GM12878 (cell line): Measurements from ENCODE around the gene SMC3. TPM values are rescaled to one million over a fixed set of nuclear protein-coding genes. Genes with fewer than 3 reads are reported as not detected.

ENCODE experiments used
- ATAC-seq: fragments of 200-7000 bp; cut with Tn5 transposase; 3 replicates; pipeline ENCODE4 v1.9.1; 2020; ENCODE audit warnings: mild to moderate bottlenecking, moderate library complexity
- BruUV-seq: library from RNA; stranded (reverse); fragments of 400-500 nt; replicated peaks from 2 replicates; lab custom pipeline; 2021; lab: Mats Ljungman, UMichigan
- CTCF ChIA-PET: fragments of 300-600 bp; sonication (Branson Sonifier 250); formaldehyde crosslinking; extraction: SDS; loops from one replicate; lab custom pipeline; 2021; ENCODE audit warnings: inconsistent platforms; lab: Yijun Ruan, JAX
- POLR2A ChIA-PET: fragments of 350-600 bp; formaldehyde crosslinking; extraction: SDS; loops from one replicate; lab custom pipeline; 2021; ENCODE audit warnings: inconsistent platforms; lab: Charles Lee
- RAD21 ChIA-PET: fragments of 300-600 bp; sonication (Branson Sonifier 250); formaldehyde crosslinking; loops from one replicate; lab custom pipeline; 2023; ENCODE audit warnings: antibody characterized with exemption; ENCODE audit not compliant: unreplicated experiment; lab: Charles Lee
- SMC1A ChIA-PET: fragments of 300-600 bp; sonication (Branson Sonifier 250); formaldehyde crosslinking; loops from one replicate; lab custom pipeline; 2023; ENCODE audit not compliant: unreplicated experiment, uncharacterized antibody; lab: Charles Lee
- DNase-seq: peaks from one replicate; pipeline ENCODE4 v3.0.0-alpha.2; 2011; ENCODE audit warnings: low read depth, low spot score
- FAIRE-seq: peaks from 3 replicates; lab custom pipeline; 2011; peaks lifted over from hg19 to GRCh38; lab: Jason Lieb, UNC
- H2AFZ ChIP-seq: 2 replicates; pipeline ENCODE4 v1.6.0; 2011; ENCODE audit warnings: low read depth, low read length, control low read depth; ENCODE audit not compliant: control insufficient read depth
- H3K27ac ChIP-seq: 2 replicates; pipeline ENCODE4 v1.5.1; 2011; ENCODE audit warnings: control low read depth; ENCODE audit not compliant: control insufficient read depth, insufficient read depth
- H3K27me3 ChIP-seq, 2 experiments: replicated peaks in 1 of 2; 2 replicates each; pipeline versions ENCODE4 v1.6.0 to v1.6.1; 2011; ENCODE audit warnings: low read length in 1 of 2; ENCODE audit not compliant: control insufficient read depth in 2 of 2, insufficient read depth in 2 of 2
- H3K36me3 ChIP-seq, 2 experiments: 2 replicates each; pipeline ENCODE4 v1.5.1; 2011; ENCODE audit warnings: low read length in 1 of 2; ENCODE audit not compliant: control insufficient read depth in 2 of 2, insufficient read depth in 2 of 2
- H3K4me1 ChIP-seq: 2 replicates; pipeline ENCODE4 v1.6.1; 2011; ENCODE audit warnings: mild to moderate bottlenecking, low read length, moderate library complexity, mixed read lengths; ENCODE audit not compliant: control insufficient read depth, insufficient read depth
- H3K4me2 ChIP-seq: 2 replicates; pipeline ENCODE4 v1.6.0; 2011; ENCODE audit warnings: control low read depth; ENCODE audit not compliant: control insufficient read depth, insufficient read depth
- H3K4me3 ChIP-seq: fragments of 200-600 bp; sonication (generic); 2 replicates; pipeline ENCODE4 v1.5.1; 2016
- H3K79me2 ChIP-seq: 2 replicates; pipeline ENCODE4 v1.6.0; 2011; ENCODE audit warnings: low read length; ENCODE audit not compliant: control insufficient read depth, insufficient read depth
- H3K9ac ChIP-seq: 2 replicates; pipeline ENCODE4 v1.8.0; 2011; ENCODE audit warnings: low read length, control low read depth, mixed read lengths; ENCODE audit not compliant: control insufficient read depth, insufficient read depth
- H3K9me3 ChIP-seq: replicated peaks from 3 replicates; pipeline ENCODE4 v1.5.1; 2011; ENCODE audit warnings: mild to moderate bottlenecking, low read length; ENCODE audit not compliant: control insufficient read depth, insufficient read depth
- H4K20me1 ChIP-seq: 2 replicates; pipeline ENCODE4 v1.6.0; 2011; ENCODE audit not compliant: control insufficient read depth, insufficient read depth
- FOXM1 ChIP-seq: IDR thresholded peaks from 2 replicates; pipeline ENCODE4 v1.6.1; 2012; ENCODE audit warnings: low read depth, mild to moderate bottlenecking, inconsistent platforms, low read length, moderate library complexity
- IKZF1 ChIP-seq: fragments of 450-650 bp; conservative IDR thresholded peaks from 2 replicates; pipeline ENCODE4 v1.6.1; 2017; ENCODE audit warnings: antibody characterized with exemption, mild to moderate bottlenecking
- NFIC ChIP-seq: IDR thresholded peaks from 2 replicates; pipeline ENCODE4 v1.6.1; 2012; ENCODE audit warnings: low read depth, mild to moderate bottlenecking, inconsistent platforms, low read length, moderate library complexity
- NR2C1 ChIP-seq: fragments of 450-650 bp; IDR thresholded peaks from 2 replicates; pipeline ENCODE4 v1.6.1; 2017; ENCODE audit warnings: antibody characterized with exemption, mild to moderate bottlenecking, moderate library complexity
- ZNF24 ChIP-seq: fragments of 450-650 bp; IDR thresholded peaks from 2 replicates; pipeline ENCODE4 v1.6.1; 2017; ENCODE audit warnings: antibody characterized with exemption, mild to moderate bottlenecking
- whole genome bisulfite sequencing: methylation state at CpG from one replicate; pipeline ENCODE4 v1.1.6; 2016; ENCODE audit warnings: low lambda C conversion rate; ENCODE audit not compliant: insufficient replicate concordance, insufficient coverage; ENCODE audit errors: missing lambda C conversion rate; 5-methylcytosine and 5-hydroxymethylcytosine counted together
- in situ Hi-C: fragments of 300-500 bp; cut with MboI; formaldehyde crosslinking; loops from 9 replicates; pipeline ENCODE4 v1.14.3; 2018; ENCODE audit warnings: mixed read lengths
- intact Hi-C: fragments of 100-400 bp; cut with micrococcal nuclease; formaldehyde crosslinking; loops from one replicate; pipeline ENCODE4 v1.14.2; 2022; ENCODE audit not compliant: unreplicated experiment
- polyA plus RNA-seq, 11 experiments: library from polyadenylated mRNA; depleted of rRNA in 4 of 11; unstranded in 6 of 11; stranded (reverse) in 5 of 11; fragments of >200 nt; fragmentation: Nextera tagmentation in 4 of 11; fragmentation: Illumina TruSeq in 1 of 11; extraction: Ambion mirVana in 4 of 11; extraction: Trizol in 1 of 11; gene quantifications; 1 replicate in 1 of 11; 2 replicates in 10 of 11; pipeline versions ENCODE4 v1.2.1 to v1.2.3, GENCODE V29; 2011 to 2016; ENCODE audit warnings: inconsistent platforms in 2 of 11, missing spikeins in 2 of 11, low read depth in 1 of 11
- total RNA-seq, 4 experiments: library from RNA; depleted of rRNA in 3 of 4; stranded (reverse); fragments of >200 nt in 3 of 4; fragmentation: Illumina TruSeq in 1 of 4; extraction: Trizol in 1 of 4; gene quantifications; 2 replicates each; pipeline versions ENCODE4 v1.2.1 to v1.2.3, GENCODE V29; 2013 to 2021
- TF ChIP-seq, protein P1 (sequence below): fragments of 450-650 bp; IDR thresholded peaks from 2 replicates; pipeline ENCODE4 v1.6.1; 2017; ENCODE audit warnings: antibody characterized with exemption, mild to moderate bottlenecking, moderate library complexity

The SMC3 gene
- total and polyA plus RNA-seq, 10 of the 15 experiments (the other 5 are each of a cell fraction or from before 2014, with no cell fraction given): 30.4 to 123 (median 48.3) TPM

- intact Hi-C loops (no loop called here), in situ Hi-C loops (no loop called here)
- TF ChIP-seq NFIC: no peak
- TF ChIP-seq NR2C1: no peak
- TF ChIP-seq, protein P1, sequence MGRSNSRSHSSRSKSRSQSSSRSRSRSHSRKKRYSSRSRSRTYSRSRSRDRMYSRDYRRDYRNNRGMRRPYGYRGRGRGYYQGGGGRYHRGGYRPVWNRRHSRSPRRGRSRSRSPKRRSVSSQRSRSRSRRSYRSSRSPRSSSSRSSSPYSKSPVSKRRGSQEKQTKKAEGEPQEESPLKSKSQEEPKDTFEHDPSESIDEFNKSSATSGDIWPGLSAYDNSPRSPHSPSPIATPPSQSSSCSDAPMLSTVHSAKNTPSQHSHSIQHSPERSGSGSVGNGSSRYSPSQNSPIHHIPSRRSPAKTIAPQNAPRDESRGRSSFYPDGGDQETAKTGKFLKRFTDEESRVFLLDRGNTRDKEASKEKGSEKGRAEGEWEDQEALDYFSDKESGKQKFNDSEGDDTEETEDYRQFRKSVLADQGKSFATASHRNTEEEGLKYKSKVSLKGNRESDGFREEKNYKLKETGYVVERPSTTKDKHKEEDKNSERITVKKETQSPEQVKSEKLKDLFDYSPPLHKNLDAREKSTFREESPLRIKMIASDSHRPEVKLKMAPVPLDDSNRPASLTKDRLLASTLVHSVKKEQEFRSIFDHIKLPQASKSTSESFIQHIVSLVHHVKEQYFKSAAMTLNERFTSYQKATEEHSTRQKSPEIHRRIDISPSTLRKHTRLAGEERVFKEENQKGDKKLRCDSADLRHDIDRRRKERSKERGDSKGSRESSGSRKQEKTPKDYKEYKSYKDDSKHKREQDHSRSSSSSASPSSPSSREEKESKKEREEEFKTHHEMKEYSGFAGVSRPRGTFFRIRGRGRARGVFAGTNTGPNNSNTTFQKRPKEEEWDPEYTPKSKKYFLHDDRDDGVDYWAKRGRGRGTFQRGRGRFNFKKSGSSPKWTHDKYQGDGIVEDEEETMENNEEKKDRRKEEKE: no peak
- no peak for TF ChIP-seq FOXM1
- TF ChIP-seq ZNF24: no peak
- TF ChIP-seq IKZF1: no peak
- Histone ChIP-seq H3K4me1 (peaks cover 39% of the 10 kb centered on the region), H3K79me2 (no peaks in the 10 kb centered on the region), H3K27ac (no peak overlapping the region), H4K20me1 (no peaks in the 10 kb centered on the region), H2AFZ (no peak overlapping the region), H3K27me3 (no peaks in the 10 kb centered on the region), H3K4me3 (no peak overlapping the region), H3K9ac (no peak overlapping the region), H3K36me3 (no peaks in the 10 kb centered on the region), H3K4me2 (no peak overlapping the region; the same call in 1 of the 2 replicates), H3K9me3 (no peaks in the 10 kb centered on the region)
- ChIA-PET RAD21 (interaction anchor here (0.6 to 7.1 kb wide), 7 partner anchors 12 to 181 kb away, joined by 3 to 34 read pairs (median 4); no protein-coding TSS in a partner anchor), POLR2A (interaction anchor here (1.7 to 3.2 kb wide), 2 partner anchors 30 to 36 kb away, joined by 5 to 15 read pairs; no protein-coding TSS in a partner anchor), SMC1A (interaction anchor here (1.1 to 8.8 kb wide), 10 partner anchors 11 to 224 kb away, joined by 3 to 54 read pairs (median 5); no protein-coding TSS in a partner anchor), CTCF (interaction anchor here (0.8 to 10.7 kb wide), 9 partner anchors 12 to 224 kb away, joined by 3 to 85 read pairs (median 4); no protein-coding TSS in a partner anchor)
- FAIRE-seq (no peak), DNase-seq (no peak), ATAC-seq (no peak)
- BruUV-seq: no TSS peak
- WGBS: 72% methylated on average over 2 of the region's 2 CpGs
These were observed 32.9 kb upstream of the SMC3 start for GRCh38 chr10:110534571-110534970.
